Mesenchymal stem cell (in vitro differentiated cells and primary cell): ENCODE data around the gene OR10T2.

Source experiments
- DNase-seq: peaks from one replicate; pipeline ENCODE4 v3.0.0-alpha.2; 2013
- H2AFZ ChIP-seq: one replicate; pipeline ENCODE4 v1.6.1; 2013; ENCODE audit warnings: low read depth, mild to moderate bottlenecking, control low read depth, inconsistent platforms, low read length, moderate library complexity
- H2AK5ac ChIP-seq: 2 replicates; pipeline ENCODE4 v1.6.1; 2013; ENCODE audit warnings: low read length, moderate library complexity, mild to moderate bottlenecking, inconsistent platforms; ENCODE audit not compliant: severe bottlenecking
- H2BK120ac ChIP-seq: one replicate; pipeline ENCODE4 v1.6.1; 2013; ENCODE audit warnings: low read depth, mild to moderate bottlenecking, inconsistent platforms, low read length, moderate library complexity
- H2BK12ac ChIP-seq, 2 experiments: one replicate each; pipeline ENCODE4 v1.6.1; 2013; ENCODE audit warnings: inconsistent platforms in 2 of 2, low read length in 2 of 2, mild to moderate bottlenecking in 2 of 2, moderate library complexity in 2 of 2, control low read depth in 1 of 2
- H2BK15ac ChIP-seq: one replicate; pipeline ENCODE4 v1.6.1; 2013; ENCODE audit warnings: mild to moderate bottlenecking, low read depth, inconsistent platforms; ENCODE audit not compliant: poor library complexity, severe bottlenecking
- H2BK5ac ChIP-seq: 2 replicates; pipeline ENCODE4 v1.6.1; 2013; ENCODE audit warnings: low read depth, mild to moderate bottlenecking, low read length, control low read depth, inconsistent platforms; ENCODE audit not compliant: poor library complexity, severe bottlenecking
- H3K14ac ChIP-seq, 2 experiments: one replicate each; pipeline ENCODE4 v1.6.1; 2013; ENCODE audit warnings: inconsistent platforms in 2 of 2, low read length in 2 of 2, control low read depth in 1 of 2, mild to moderate bottlenecking in 1 of 2, moderate library complexity in 1 of 2
- H3K18ac ChIP-seq, 2 experiments: one replicate each; pipeline ENCODE4 v1.6.1; 2013; ENCODE audit warnings: inconsistent platforms in 2 of 2, low read length in 2 of 2, control low read depth in 1 of 2, low read depth in 1 of 2, mild to moderate bottlenecking in 1 of 2
- H3K23ac ChIP-seq, 2 experiments: one replicate each; pipeline ENCODE4 v1.6.1; 2013; ENCODE audit warnings: inconsistent platforms in 2 of 2, low read length in 2 of 2, mild to moderate bottlenecking in 2 of 2, moderate library complexity in 2 of 2, control low read depth in 1 of 2
- H3K27ac ChIP-seq: 2 replicates; pipeline ENCODE4 v1.5.1; 2013; ENCODE audit warnings: mild to moderate bottlenecking, moderate library complexity, low read length, control low read depth, inconsistent platforms; ENCODE audit not compliant: poor library complexity, severe bottlenecking
- H3K27me3 ChIP-seq, 2 experiments: 2 replicates each; pipeline versions ENCODE4 v1.6.1 to v1.7.0; 2013; ENCODE audit warnings: low read length in 2 of 2, mild to moderate bottlenecking in 2 of 2, moderate library complexity in 2 of 2, control low read depth in 1 of 2, inconsistent platforms in 1 of 2; ENCODE audit not compliant: control insufficient read depth in 1 of 2, insufficient read depth in 1 of 2
- H3K36me3 ChIP-seq, 2 experiments: 2 replicates each; pipeline versions ENCODE4 v1.6.1 to v1.7.0; 2013; ENCODE audit warnings: low read length in 2 of 2, control low read depth in 1 of 2, inconsistent platforms in 1 of 2, low read depth in 1 of 2, mild to moderate bottlenecking in 1 of 2; ENCODE audit not compliant: insufficient read depth in 2 of 2, control insufficient read depth in 1 of 2
- H3K4ac ChIP-seq, 2 experiments: one replicate each; pipeline ENCODE4 v1.6.1; 2013; ENCODE audit warnings: inconsistent platforms in 2 of 2, low read length in 2 of 2, mild to moderate bottlenecking in 2 of 2, moderate library complexity in 2 of 2, control low read depth in 1 of 2, low read depth in 1 of 2
- H3K4me1 ChIP-seq: 2 replicates; pipeline ENCODE4 v1.6.1; 2013; ENCODE audit warnings: low read depth, low read length, control low read depth; ENCODE audit not compliant: control insufficient read depth, insufficient read depth
- H3K4me2 ChIP-seq: 2 replicates; pipeline ENCODE4 v1.6.1; 2013; ENCODE audit warnings: low read length, mild to moderate bottlenecking, inconsistent platforms; ENCODE audit not compliant: poor library complexity, severe bottlenecking
- H3K4me3 ChIP-seq, 2 experiments: 2 replicates each; pipeline versions ENCODE4 v1.5.1 to v1.7.0; 2013; ENCODE audit warnings: low read length in 2 of 2, mild to moderate bottlenecking in 2 of 2, control low read depth in 1 of 2, low read depth in 1 of 2; ENCODE audit not compliant: insufficient read depth in 1 of 2
- H3K79me1 ChIP-seq: replicated peaks from 2 replicates; pipeline ENCODE4 v1.6.1; 2013; ENCODE audit warnings: mild to moderate bottlenecking, control low read depth, low read length, inconsistent platforms; ENCODE audit not compliant: poor library complexity, severe bottlenecking
- H3K9ac ChIP-seq: 2 replicates; pipeline ENCODE4 v1.7.0; 2013; ENCODE audit warnings: mild to moderate bottlenecking, low read length, moderate library complexity
- H3K9me3 ChIP-seq: 2 replicates; pipeline ENCODE4 v1.7.0; 2013; ENCODE audit warnings: mild to moderate bottlenecking, low read length; ENCODE audit not compliant: control insufficient read depth
- H4K8ac ChIP-seq: one replicate; pipeline ENCODE4 v1.6.1; 2013; ENCODE audit warnings: inconsistent platforms, mild to moderate bottlenecking, low read length, moderate library complexity
- H4K91ac ChIP-seq: one replicate; pipeline ENCODE4 v1.6.1; 2013; ENCODE audit warnings: mild to moderate bottlenecking, low read length, inconsistent platforms
- WGBS: methylation state at CpG from one replicate; pipeline ENCODE4 v1.1.7; 2013; ENCODE audit warnings: mixed read lengths; 5-methylcytosine and 5-hydroxymethylcytosine counted together

OR10T2 gene

DNA sequence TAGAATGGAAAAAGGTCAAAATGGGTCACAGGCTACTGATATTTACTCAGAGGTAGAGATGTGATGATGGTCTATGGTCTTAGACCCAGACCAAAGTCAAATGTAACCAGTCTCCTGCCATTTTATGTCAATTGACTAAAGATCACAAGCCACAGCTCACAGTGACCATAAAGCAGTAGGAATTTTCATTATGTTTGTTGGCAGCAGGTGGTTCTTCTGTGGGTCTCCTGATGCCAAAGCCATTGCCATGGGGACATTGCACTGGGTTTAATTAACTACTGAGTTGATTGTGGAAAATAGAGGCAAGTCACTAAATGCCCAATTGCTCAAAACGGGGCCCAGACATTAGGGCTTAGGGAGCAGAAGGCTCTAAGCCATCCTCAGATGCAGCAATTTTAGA, 26.9 kb upstream of the OR10T2 start, which contains the start of gene OR10K2:
Gene OR10K2, minus strand, starts transcription at position 101 of the 400 bp plus-strand sequence. CDS start 5,371 bp downstream, outside the sequence.
- H2AK5ac ChIP-seq = no peak within 1 kb of the TSS
- no peak within 1 kb of the TSS for H2BK120ac ChIP-seq
- H3K9me3 ChIP-seq = no peaks in the 10 kb centered on the region
- H3K4me1 ChIP-seq = no peaks in the 10 kb centered on the region
- no peak within 1 kb of the TSS for H3K4ac ChIP-seq
- no peaks in the 10 kb centered on the region for H3K27me3 ChIP-seq
- no peak within 1 kb of the TSS for H2BK5ac ChIP-seq
- H4K8ac ChIP-seq = no peak within 1 kb of the TSS
- H2BK15ac ChIP-seq = no peak within 1 kb of the TSS
- H3K23ac ChIP-seq = no peak within 1 kb of the TSS
- H3K18ac ChIP-seq = no peak within 1 kb of the TSS
- no peaks in the 10 kb centered on the region for H3K79me1 ChIP-seq
- no peak within 1 kb of the TSS for H3K4me2 ChIP-seq
- no peak for DNase-seq
- H3K4me3 ChIP-seq = no peak within 1 kb of the TSS
- no peak within 1 kb of the TSS for H4K91ac ChIP-seq
- no peak within 1 kb of the TSS for H3K9ac ChIP-seq
- H3K27ac ChIP-seq = no peak within 1 kb of the TSS
- H3K14ac ChIP-seq = no peak within 1 kb of the TSS
- no peak within 1 kb of the TSS for H2BK12ac ChIP-seq
- no peak within 1 kb of the TSS for H2AFZ ChIP-seq
- 18% methylated on average over 1 of the region's 1 CpG for WGBS
- no peaks in the 10 kb centered on the region for H3K36me3 ChIP-seq

DNA sequence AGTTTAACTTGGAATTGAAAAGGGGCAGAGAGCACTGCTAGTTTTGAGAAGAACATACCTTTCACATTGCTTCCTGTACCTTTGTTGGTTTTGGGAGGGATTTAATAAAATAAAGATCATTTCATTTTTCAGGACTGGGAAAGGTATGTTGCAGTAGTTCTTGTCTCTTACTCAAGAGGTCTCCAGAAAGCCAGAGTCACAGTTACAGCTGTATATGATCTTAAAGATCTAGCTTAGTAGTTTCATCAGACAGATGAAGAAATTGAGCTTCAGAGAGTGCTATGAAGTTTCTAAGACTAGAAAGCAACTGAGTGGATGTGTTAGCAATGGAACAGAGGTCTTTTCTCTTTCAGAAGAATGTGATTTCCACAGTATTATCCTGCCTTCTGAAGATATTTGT, 25.8 kb upstream of the OR10T2 start:
- Histone ChIP-seq H2AFZ (no peak overlapping the region), H3K18ac (no peak overlapping the region), H3K79me1 (no peaks in the 10 kb centered on the region), H3K9me3 (no peaks in the 10 kb centered on the region), H3K4me2 (no peak overlapping the region), H4K91ac (no peak overlapping the region), H2AK5ac (no peak overlapping the region), H3K4me1 (no peaks in the 10 kb centered on the region), H3K14ac (no peak overlapping the region), H4K8ac (no peak overlapping the region), H3K23ac (no peak overlapping the region), H3K4me3 (no peak overlapping the region), H3K36me3 (no peaks in the 10 kb centered on the region), H2BK12ac (no peak overlapping the region), H3K27ac (no peak overlapping the region), H3K4ac (no peak overlapping the region), H2BK120ac (no peak overlapping the region), H3K9ac (no peak overlapping the region), H2BK5ac (no peak overlapping the region), H3K27me3 (no peaks in the 10 kb centered on the region), H2BK15ac (no peak overlapping the region)
- no peak for DNase-seq

DNA sequence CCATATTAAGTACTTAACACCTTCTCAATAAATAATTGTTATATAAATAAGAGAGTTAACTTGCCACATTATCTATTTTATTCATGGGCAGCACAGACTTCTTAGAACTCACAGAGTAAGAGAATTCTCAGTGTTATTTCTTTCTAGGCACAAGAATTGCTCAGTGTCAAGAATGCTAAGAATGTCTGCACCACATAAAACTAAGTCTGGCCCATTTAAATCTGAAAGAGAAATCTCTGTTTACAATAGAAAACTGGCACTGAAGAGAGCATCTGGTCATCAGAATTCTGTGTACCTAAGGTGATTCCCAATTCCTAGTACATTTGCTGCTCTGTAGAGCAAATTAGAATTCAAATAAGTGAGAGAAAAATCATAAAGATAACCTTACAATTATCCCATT, 22.9 kb upstream of the OR10T2 start:
- no peak overlapping the region for H3K14ac ChIP-seq

DNA sequence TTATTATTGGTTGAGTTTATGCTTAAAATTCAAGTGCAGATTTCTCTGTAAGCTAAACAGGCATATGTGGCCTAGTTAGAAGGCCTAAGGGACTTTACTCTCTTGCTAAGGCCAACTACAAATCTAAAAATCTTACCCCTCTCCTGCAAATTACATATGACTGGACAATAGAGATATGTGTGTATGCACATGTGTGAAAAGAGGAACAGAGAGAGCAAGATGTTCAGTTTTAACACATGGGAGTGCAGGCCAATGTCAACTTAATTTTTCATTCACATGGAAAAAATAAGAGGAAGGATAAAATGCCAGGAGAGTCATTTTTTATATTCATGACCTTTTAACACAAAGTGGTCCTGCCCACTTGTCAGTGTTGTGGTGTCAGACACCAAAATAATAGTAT, 18.3 kb upstream of the OR10T2 start:
- no peak overlapping the region for H3K9ac ChIP-seq
- no peak overlapping the region for H2AK5ac ChIP-seq
- no peak overlapping the region for H3K4me2 ChIP-seq
- H3K9me3 ChIP-seq = no peaks in the 10 kb centered on the region
- H3K18ac ChIP-seq = no peak overlapping the region
- H3K23ac ChIP-seq = no peak overlapping the region
- no peak overlapping the region for H2BK120ac ChIP-seq
- H3K79me1 ChIP-seq = no peaks in the 10 kb centered on the region
- H2AFZ ChIP-seq = no peak overlapping the region
- no peak overlapping the region for H3K14ac ChIP-seq
- no peak overlapping the region for H2BK15ac ChIP-seq
- H3K4ac ChIP-seq = no peak overlapping the region
- H3K4me3 ChIP-seq = no peak overlapping the region
- no peak overlapping the region for H4K91ac ChIP-seq
- no peak for DNase-seq
- H3K4me1 ChIP-seq = no peaks in the 10 kb centered on the region
- H4K8ac ChIP-seq = no peak overlapping the region
- no peak overlapping the region for H2BK5ac ChIP-seq
- H3K27me3 ChIP-seq = no peaks in the 10 kb centered on the region
- no peak overlapping the region for H3K27ac ChIP-seq
- no peaks in the 10 kb centered on the region for H3K36me3 ChIP-seq
- H2BK12ac ChIP-seq = no peak overlapping the region

More for the DNA sequence above, 22.9 kb upstream of the OR10T2 start:
- no peak overlapping the region for H3K4me2 ChIP-seq
- H3K9ac ChIP-seq = no peak overlapping the region
- H3K27me3 ChIP-seq = no peaks in the 10 kb centered on the region
- H3K18ac ChIP-seq = no peak overlapping the region
- H2BK12ac ChIP-seq = no peak overlapping the region
- H3K4me3 ChIP-seq = no peak overlapping the region
- H3K36me3 ChIP-seq = no peaks in the 10 kb centered on the region
- no peak overlapping the region for H4K8ac ChIP-seq
- no peak overlapping the region for H3K23ac ChIP-seq
- H3K4ac ChIP-seq = no peak overlapping the region
- no peak for DNase-seq
- no peak overlapping the region for H3K27ac ChIP-seq
- H2AFZ ChIP-seq = no peak overlapping the region
- H2AK5ac ChIP-seq = no peak overlapping the region
- H3K79me1 ChIP-seq = no peaks in the 10 kb centered on the region
- H2BK15ac ChIP-seq = no peak overlapping the region
- H2BK5ac ChIP-seq = no peak overlapping the region
- no peaks in the 10 kb centered on the region for H3K9me3 ChIP-seq
- H2BK120ac ChIP-seq = no peak overlapping the region
- no peak overlapping the region for H4K91ac ChIP-seq
- no peaks in the 10 kb centered on the region for H3K4me1 ChIP-seq
